ENCODE data around the gene STRIP2. TPM values are rescaled to one million over a fixed set of nuclear protein-coding genes. Genes with fewer than 3 reads are reported as not detected.

The STRIP2 gene
- 5.6 to 9.8 TPM (median 8.7 TPM) in 5 replicates for total RNA-seq (2022; extraction: Qiagen RNA extraction; ENCODE audit: low read depth)

GRCh38 chr7:129433847-129434674 is at the start of gene STRIP2:
Gene STRIP2 (plus strand): TSS chr7:129434432. CDS start chr7:129434473, 41 bp downstream.

GRCh38 chr7:129501760-129502707 is 67.8 kb downstream of the STRIP2 start, which contains the start of gene SMKR1:
Gene SMKR1 (plus strand): TSS chr7:129502531. CDS start chr7:129502825, 294 bp downstream.

Other genes starting within 250 kb of the STRIP2 start
- 11.5 to 16.2 TPM (median 13.6 TPM) in 5 replicates for gene SMO, start 245.8 kb upstream of the STRIP2 start, total RNA-seq (2022; extraction: Qiagen RNA extraction; ENCODE audit: low read depth)
- gene AHCYL2, start 209.4 kb upstream of the STRIP2 start, total RNA-seq (2022; extraction: Qiagen RNA extraction; ENCODE audit: low read depth), result 4.8 to 6.5 TPM (median 5.9 TPM) in 5 replicates
- gene SMKR1, start 68.1 kb downstream of the STRIP2 start, total RNA-seq (2022; extraction: Qiagen RNA extraction; ENCODE audit: low read depth), result 7.9 to 10.8 TPM (median 10.1 TPM) in 5 replicates
- gene NRF1, start 177.3 kb downstream of the STRIP2 start, total RNA-seq (2022; extraction: Qiagen RNA extraction; ENCODE audit: low read depth), result 9.0 to 12.3 TPM (median 11.1 TPM) in 5 replicates

Data from A549 treated with GW870086 at 1 μM for 4 hours (cell line).